ENCODE data around the gene BPHL. TPM values are rescaled to one million over a fixed set of nuclear protein-coding genes. Genes with fewer than 3 reads are reported as not detected.
"Not testable (repeated sequence)": the region's sequence is repeated elsewhere in the genome, so short reads cannot be mapped to it uniquely, and the experiment has no call there.

BPHL gene
- total RNA-seq, 1 experiment from 2014 or later: 48.7 TPM

DNA sequence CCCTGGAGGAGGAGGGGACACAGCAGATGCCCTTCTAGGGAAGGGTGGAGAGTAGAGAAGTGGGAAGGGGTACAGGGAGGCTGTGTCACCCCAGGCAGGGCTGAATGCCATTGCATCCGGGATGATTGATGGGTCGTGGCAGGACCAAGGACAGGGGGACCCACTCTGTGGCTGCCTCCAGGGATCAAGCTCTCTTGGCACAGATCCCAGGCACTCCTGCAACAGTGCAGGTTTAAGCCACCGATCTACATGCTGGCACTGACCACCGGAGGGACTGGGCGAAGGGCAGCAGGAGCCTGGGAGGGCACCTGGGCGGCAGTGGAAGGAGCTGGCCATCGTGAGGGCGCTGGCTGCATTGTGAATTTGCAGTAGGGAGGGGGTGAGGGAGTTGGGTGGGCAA, 61.4 kb downstream of the BPHL start:
- not testable (repeated sequence) for DNase-seq; H3K4me2 ChIP-seq (ENCODE audit: insufficient read depth, insufficient read length, low read length); H3K4ac ChIP-seq (ENCODE audit: low read depth, low read length); H2BK12ac ChIP-seq (ENCODE audit: insufficient read length, low read depth, low read length); H3K56ac ChIP-seq (ENCODE audit: insufficient read length, low read depth, low read length); H4K8ac ChIP-seq (replicated peaks; ENCODE audit: insufficient read length, low read depth, low read length); H2BK20ac ChIP-seq (ENCODE audit: low read depth, low read length, poor library complexity, severe bottlenecking); H2AK5ac ChIP-seq (ENCODE audit: insufficient read length, low read length); H4K5ac ChIP-seq (ENCODE audit: insufficient read length, low read depth, low read length); H2AFZ ChIP-seq (ENCODE audit: low read length); H3K9ac ChIP-seq (ENCODE audit: extremely low read depth, insufficient read length, low read length); H3K23ac ChIP-seq (ENCODE audit: insufficient read length, low read depth, low read length); H3K14ac ChIP-seq (ENCODE audit: insufficient read depth, low read length); H3K79me2 ChIP-seq (ENCODE audit: insufficient read depth, low read length); H2BK15ac ChIP-seq (ENCODE audit: low read depth, low read length); H3K27me3 Mint-ChIP-seq (ENCODE audit: low read depth); H3T11ph ChIP-seq (ENCODE audit: low read length); H4K20me1 ChIP-seq (ENCODE audit: control insufficient read depth, insufficient read depth, insufficient read length); H3K27ac ChIP-seq (ENCODE audit: insufficient read length, low read depth, low read length); H3K27me3 ChIP-seq (ENCODE audit: insufficient read depth, low read length); H2BK120ac ChIP-seq (ENCODE audit: low read depth, low read length, poor library complexity, severe bottlenecking); H2BK5ac ChIP-seq (ENCODE audit: insufficient read length, low read length); H3K27ac Mint-ChIP-seq; H3K36me3 Mint-ChIP-seq (ENCODE audit: insufficient read depth in 1 of 3, low read depth in 3 of 3); H4K91ac ChIP-seq (ENCODE audit: insufficient read length, low read depth, low read length); H3K9me3 Mint-ChIP-seq; H3K18ac ChIP-seq (ENCODE audit: insufficient read length, low read depth, low read length); H3K23me2 ChIP-seq (ENCODE audit: insufficient read length, low read depth, low read length, poor library complexity, severe bottlenecking); H3K4me1 ChIP-seq (ENCODE audit: insufficient read depth, low read length); H3K79me1 ChIP-seq (ENCODE audit: insufficient read depth, low read depth, low read length, poor library complexity, severe bottlenecking); H3K9me3 ChIP-seq (ENCODE audit: control insufficient read depth, low read depth, low read length)
- H3K4me3 Mint-ChIP-seq: peak overlapping the region; percentile 68 to 74
- WGBS (ENCODE audit: extremely low coverage, insufficient read length, low lambda C conversion rate): no CpG with 5 or more reads among the region's 8 CpGs
- peaks cover 12 to 25% of the 10 kb centered on the region in 2 experiments for H3K4me1 Mint-ChIP-seq

All from H9 (cell line).